GM12878 (cell line): ENCODE results near the gene AHR. TPM values are rescaled to one million over a fixed set of nuclear protein-coding genes. Genes with fewer than 3 reads are reported as not detected.

Experiments
- ATAC-seq: fragments of 200-7000 bp; cut with Tn5 transposase; 3 replicates; pipeline ENCODE4 v1.9.1; 2020; ENCODE audit warnings: mild to moderate bottlenecking, moderate library complexity
- BruUV-seq: library from RNA; stranded (reverse); fragments of 400-500 nt; replicated peaks from 2 replicates; lab custom pipeline; 2021; lab: Mats Ljungman, UMichigan
- CTCF ChIA-PET: fragments of 300-600 bp; sonication (Branson Sonifier 250); formaldehyde crosslinking; extraction: SDS; loops from one replicate; lab custom pipeline; 2021; ENCODE audit warnings: inconsistent platforms; lab: Yijun Ruan, JAX
- POLR2A ChIA-PET: fragments of 350-600 bp; formaldehyde crosslinking; extraction: SDS; loops from one replicate; lab custom pipeline; 2021; ENCODE audit warnings: inconsistent platforms; lab: Charles Lee
- RAD21 ChIA-PET: fragments of 300-600 bp; sonication (Branson Sonifier 250); formaldehyde crosslinking; loops from one replicate; lab custom pipeline; 2023; ENCODE audit warnings: antibody characterized with exemption; ENCODE audit not compliant: unreplicated experiment; lab: Charles Lee
- SMC1A ChIA-PET: fragments of 300-600 bp; sonication (Branson Sonifier 250); formaldehyde crosslinking; loops from one replicate; lab custom pipeline; 2023; ENCODE audit not compliant: unreplicated experiment, uncharacterized antibody; lab: Charles Lee
- DNase-seq: peaks from one replicate; pipeline ENCODE4 v3.0.0-alpha.2; 2011; ENCODE audit warnings: low read depth, low spot score
- FAIRE-seq: peaks from 3 replicates; lab custom pipeline; 2011; peaks lifted over from hg19 to GRCh38; lab: Jason Lieb, UNC
- H2AFZ ChIP-seq: 2 replicates; pipeline ENCODE4 v1.6.0; 2011; ENCODE audit warnings: low read depth, low read length, control low read depth; ENCODE audit not compliant: control insufficient read depth
- H3K27ac ChIP-seq: 2 replicates; pipeline ENCODE4 v1.5.1; 2011; ENCODE audit warnings: control low read depth; ENCODE audit not compliant: control insufficient read depth, insufficient read depth
- H3K27me3 ChIP-seq, 2 experiments: replicated peaks in 1 of 2; 2 replicates each; pipeline versions ENCODE4 v1.6.0 to v1.6.1; 2011; ENCODE audit warnings: low read length in 1 of 2; ENCODE audit not compliant: control insufficient read depth in 2 of 2, insufficient read depth in 2 of 2
- H3K36me3 ChIP-seq, 2 experiments: 2 replicates each; pipeline ENCODE4 v1.5.1; 2011; ENCODE audit warnings: low read length in 1 of 2; ENCODE audit not compliant: control insufficient read depth in 2 of 2, insufficient read depth in 2 of 2
- H3K4me1 ChIP-seq: 2 replicates; pipeline ENCODE4 v1.6.1; 2011; ENCODE audit warnings: mild to moderate bottlenecking, low read length, moderate library complexity, mixed read lengths; ENCODE audit not compliant: control insufficient read depth, insufficient read depth
- H3K4me2 ChIP-seq: 2 replicates; pipeline ENCODE4 v1.6.0; 2011; ENCODE audit warnings: control low read depth; ENCODE audit not compliant: control insufficient read depth, insufficient read depth
- H3K4me3 ChIP-seq: fragments of 200-600 bp; sonication (generic); 2 replicates; pipeline ENCODE4 v1.5.1; 2016
- H3K79me2 ChIP-seq: 2 replicates; pipeline ENCODE4 v1.6.0; 2011; ENCODE audit warnings: low read length; ENCODE audit not compliant: control insufficient read depth, insufficient read depth
- H3K9ac ChIP-seq: 2 replicates; pipeline ENCODE4 v1.8.0; 2011; ENCODE audit warnings: low read length, control low read depth, mixed read lengths; ENCODE audit not compliant: control insufficient read depth, insufficient read depth
- H3K9me3 ChIP-seq: replicated peaks from 3 replicates; pipeline ENCODE4 v1.5.1; 2011; ENCODE audit warnings: mild to moderate bottlenecking, low read length; ENCODE audit not compliant: control insufficient read depth, insufficient read depth
- H4K20me1 ChIP-seq: 2 replicates; pipeline ENCODE4 v1.6.0; 2011; ENCODE audit not compliant: control insufficient read depth, insufficient read depth
- CHD4 ChIP-seq: fragments of 200-600 bp; sonication (generic); IDR thresholded peaks from 2 replicates; pipeline ENCODE4 v1.6.1; 2016; ENCODE audit warnings: mild to moderate bottlenecking
- EGR1 ChIP-seq, 2 experiments: IDR thresholded peaks; 1 replicate in 1 of 2; 2 replicates in 1 of 2; pipeline ENCODE4 v1.6.1; 2011 to 2012; ENCODE audit warnings: low read depth in 2 of 2, low read length in 2 of 2, borderline replicate concordance in 1 of 2, mild to moderate bottlenecking in 1 of 2, moderate library complexity in 1 of 2
- ESRRA ChIP-seq: IDR thresholded peaks from 2 replicates; pipeline ENCODE4 v1.6.1; 2012; ENCODE audit warnings: mild to moderate bottlenecking, low read length, improper control_type of control experiment
- HCFC1 ChIP-seq: fragments of 150-350 bp; IDR thresholded peaks from 2 replicates; pipeline ENCODE4 v1.6.1; 2014; ENCODE audit warnings: low read length
- HDGF ChIP-seq: fragments of 450-650 bp; IDR thresholded peaks from 2 replicates; pipeline ENCODE4 v1.6.1; 2016; ENCODE audit warnings: antibody characterized with exemption
- KAT2A ChIP-seq: conservative IDR thresholded peaks from 2 replicates; pipeline ENCODE4 v1.6.1; 2011; ENCODE audit warnings: low read depth, low read length; ENCODE audit not compliant: control insufficient read depth
- NFXL1 ChIP-seq: fragments of 450-650 bp; IDR thresholded peaks from 2 replicates; pipeline ENCODE4 v1.6.1; 2017; ENCODE audit warnings: antibody characterized with exemption, mild to moderate bottlenecking, borderline replicate concordance
- SMAD1 ChIP-seq: fragments of 450-650 bp; IDR thresholded peaks from 2 replicates; pipeline ENCODE4 v1.6.1; 2018; ENCODE audit warnings: mild to moderate bottlenecking, low read depth; ENCODE audit not compliant: partially characterized antibody
- STAT1 ChIP-seq: fragments of 450-650 bp; conservative IDR thresholded peaks from 2 replicates; pipeline ENCODE4 v1.6.1; 2014; ENCODE audit warnings: antibody characterized with exemption, mild to moderate bottlenecking
- TCF7 ChIP-seq: IDR thresholded peaks from 2 replicates; pipeline ENCODE4 v1.6.1; 2014; ENCODE audit warnings: antibody characterized with exemption, borderline replicate concordance
- ZZZ3 ChIP-seq: IDR thresholded peaks from 2 replicates; pipeline ENCODE4 v1.6.1; 2011; ENCODE audit warnings: low read depth; ENCODE audit not compliant: control insufficient read depth, insufficient read length
- WGBS: methylation state at CpG from one replicate; pipeline ENCODE4 v1.1.6; 2016; ENCODE audit warnings: low lambda C conversion rate; ENCODE audit not compliant: insufficient replicate concordance, insufficient coverage; ENCODE audit errors: missing lambda C conversion rate; 5-methylcytosine and 5-hydroxymethylcytosine counted together
- in situ Hi-C: fragments of 300-500 bp; cut with MboI; formaldehyde crosslinking; loops from 9 replicates; pipeline ENCODE4 v1.14.3; 2018; ENCODE audit warnings: mixed read lengths
- intact Hi-C: fragments of 100-400 bp; cut with micrococcal nuclease; formaldehyde crosslinking; loops from one replicate; pipeline ENCODE4 v1.14.2; 2022; ENCODE audit not compliant: unreplicated experiment
- polyA plus RNA-seq, 11 experiments: library from polyadenylated mRNA; depleted of rRNA in 4 of 11; unstranded in 6 of 11; stranded (reverse) in 5 of 11; fragments of >200 nt; fragmentation: Nextera tagmentation in 4 of 11; fragmentation: Illumina TruSeq in 1 of 11; extraction: Ambion mirVana in 4 of 11; extraction: Trizol in 1 of 11; gene quantifications; 1 replicate in 1 of 11; 2 replicates in 10 of 11; pipeline versions ENCODE4 v1.2.1 to v1.2.3, GENCODE V29; 2011 to 2016; ENCODE audit warnings: inconsistent platforms in 2 of 11, missing spikeins in 2 of 11, low read depth in 1 of 11
- total RNA-seq, 4 experiments: library from RNA; depleted of rRNA in 3 of 4; stranded (reverse); fragments of >200 nt in 3 of 4; fragmentation: Illumina TruSeq in 1 of 4; extraction: Trizol in 1 of 4; gene quantifications; 2 replicates each; pipeline versions ENCODE4 v1.2.1 to v1.2.3, GENCODE V29; 2013 to 2021
- TF ChIP-seq, protein P1 (sequence below): IDR thresholded peaks from 2 replicates; pipeline ENCODE4 v1.6.1; 2011; ENCODE audit warnings: mild to moderate bottlenecking, low read depth, low read length, moderate library complexity; ENCODE audit not compliant: insufficient replicate concordance
- TF ChIP-seq, protein P2 (sequence below): IDR thresholded peaks from 2 replicates; pipeline ENCODE4 v1.6.1; 2012; ENCODE audit warnings: low read depth, low read length, improper control_type of control experiment
- TF ChIP-seq, protein P3 (sequence below): fragments of 450-650 bp; IDR thresholded peaks from 2 replicates; pipeline ENCODE4 v1.6.1; 2017; ENCODE audit warnings: mild to moderate bottlenecking
- TF ChIP-seq, protein P4 (sequence below): IDR thresholded peaks from 2 replicates; pipeline ENCODE4 v1.6.1; 2012; ENCODE audit warnings: low read depth, low read length, improper control_type of control experiment
- TF ChIP-seq, protein P5 (sequence below), 3 experiments: IDR thresholded peaks in 2 of 3; conservative IDR thresholded peaks in 1 of 3; 2 replicates each; pipeline ENCODE4 v1.5.1; 2011; ENCODE audit warnings: low read depth in 3 of 3, low read length in 3 of 3, mild to moderate bottlenecking in 3 of 3, control low read depth in 2 of 3, moderate library complexity in 2 of 3, inconsistent platforms in 1 of 3, mixed read lengths in 1 of 3; ENCODE audit not compliant: control insufficient read depth in 2 of 3, insufficient read depth in 1 of 3; ENCODE audit errors: extremely low read depth in 1 of 3

AHR gene
- total and polyA plus RNA-seq, 10 of the 15 experiments (the other 5 are each of a cell fraction or from before 2014, with no cell fraction given) = 1.7 to 16.9 (median 4.5) TPM

DNA sequence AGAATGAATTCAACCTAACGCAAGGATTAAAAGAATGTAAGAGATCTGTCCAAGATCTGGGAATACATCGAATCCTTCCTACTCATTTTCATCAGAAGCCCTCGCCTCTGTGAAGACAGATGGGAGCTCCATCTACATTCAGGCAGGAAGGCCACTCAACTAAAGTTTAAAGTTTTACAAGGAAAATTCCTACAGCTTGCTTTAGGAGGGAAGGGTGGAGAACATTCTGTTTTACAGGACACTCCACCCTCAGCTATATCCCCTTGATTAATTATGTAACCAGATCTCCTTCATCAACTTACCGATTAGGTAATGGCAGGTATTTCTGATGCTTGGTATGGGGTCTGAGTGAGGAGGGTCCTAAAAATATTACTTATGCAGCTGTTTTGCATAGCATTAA, 5.6 kb upstream of the AHR start:
- TF ChIP-seq, protein P1, sequence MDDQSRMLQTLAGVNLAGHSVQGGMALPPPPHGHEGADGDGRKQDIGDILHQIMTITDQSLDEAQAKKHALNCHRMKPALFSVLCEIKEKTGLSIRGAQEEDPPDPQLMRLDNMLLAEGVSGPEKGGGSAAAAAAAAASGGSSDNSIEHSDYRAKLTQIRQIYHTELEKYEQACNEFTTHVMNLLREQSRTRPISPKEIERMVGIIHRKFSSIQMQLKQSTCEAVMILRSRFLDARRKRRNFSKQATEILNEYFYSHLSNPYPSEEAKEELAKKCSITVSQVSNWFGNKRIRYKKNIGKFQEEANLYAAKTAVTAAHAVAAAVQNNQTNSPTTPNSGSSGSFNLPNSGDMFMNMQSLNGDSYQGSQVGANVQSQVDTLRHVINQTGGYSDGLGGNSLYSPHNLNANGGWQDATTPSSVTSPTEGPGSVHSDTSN = no peak
- TF ChIP-seq, protein P2, sequence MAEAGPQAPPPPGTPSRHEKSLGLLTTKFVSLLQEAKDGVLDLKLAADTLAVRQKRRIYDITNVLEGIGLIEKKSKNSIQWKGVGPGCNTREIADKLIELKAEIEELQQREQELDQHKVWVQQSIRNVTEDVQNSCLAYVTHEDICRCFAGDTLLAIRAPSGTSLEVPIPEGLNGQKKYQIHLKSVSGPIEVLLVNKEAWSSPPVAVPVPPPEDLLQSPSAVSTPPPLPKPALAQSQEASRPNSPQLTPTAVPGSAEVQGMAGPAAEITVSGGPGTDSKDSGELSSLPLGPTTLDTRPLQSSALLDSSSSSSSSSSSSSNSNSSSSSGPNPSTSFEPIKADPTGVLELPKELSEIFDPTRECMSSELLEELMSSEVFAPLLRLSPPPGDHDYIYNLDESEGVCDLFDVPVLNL = no peak
- TF ChIP-seq KAT2A (no peak), ESRRA (no peak), STAT1 (no peak), HCFC1 (no peak), CHD4 (no peak), TCF7 (no peak), NFXL1 (no peak), ZZZ3 (no peak), EGR1 (IDR thresholded peaks at IDR 0.05; ENCODE audit: borderline replicate concordance in 1 of 2, low read depth in 2 of 2, low read length in 2 of 2) (no peak), HDGF (no peak), SMAD1 (no peak)
- TF ChIP-seq, protein P3, sequence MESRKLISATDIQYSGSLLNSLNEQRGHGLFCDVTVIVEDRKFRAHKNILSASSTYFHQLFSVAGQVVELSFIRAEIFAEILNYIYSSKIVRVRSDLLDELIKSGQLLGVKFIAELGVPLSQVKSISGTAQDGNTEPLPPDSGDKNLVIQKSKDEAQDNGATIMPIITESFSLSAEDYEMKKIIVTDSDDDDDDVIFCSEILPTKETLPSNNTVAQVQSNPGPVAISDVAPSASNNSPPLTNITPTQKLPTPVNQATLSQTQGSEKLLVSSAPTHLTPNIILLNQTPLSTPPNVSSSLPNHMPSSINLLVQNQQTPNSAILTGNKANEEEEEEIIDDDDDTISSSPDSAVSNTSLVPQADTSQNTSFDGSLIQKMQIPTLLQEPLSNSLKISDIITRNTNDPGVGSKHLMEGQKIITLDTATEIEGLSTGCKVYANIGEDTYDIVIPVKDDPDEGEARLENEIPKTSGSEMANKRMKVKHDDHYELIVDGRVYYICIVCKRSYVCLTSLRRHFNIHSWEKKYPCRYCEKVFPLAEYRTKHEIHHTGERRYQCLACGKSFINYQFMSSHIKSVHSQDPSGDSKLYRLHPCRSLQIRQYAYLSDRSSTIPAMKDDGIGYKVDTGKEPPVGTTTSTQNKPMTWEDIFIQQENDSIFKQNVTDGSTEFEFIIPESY = no peak
- TF ChIP-seq, protein P4, sequence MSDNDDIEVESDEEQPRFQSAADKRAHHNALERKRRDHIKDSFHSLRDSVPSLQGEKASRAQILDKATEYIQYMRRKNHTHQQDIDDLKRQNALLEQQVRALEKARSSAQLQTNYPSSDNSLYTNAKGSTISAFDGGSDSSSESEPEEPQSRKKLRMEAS = no peak
- TF ChIP-seq, protein P5, sequence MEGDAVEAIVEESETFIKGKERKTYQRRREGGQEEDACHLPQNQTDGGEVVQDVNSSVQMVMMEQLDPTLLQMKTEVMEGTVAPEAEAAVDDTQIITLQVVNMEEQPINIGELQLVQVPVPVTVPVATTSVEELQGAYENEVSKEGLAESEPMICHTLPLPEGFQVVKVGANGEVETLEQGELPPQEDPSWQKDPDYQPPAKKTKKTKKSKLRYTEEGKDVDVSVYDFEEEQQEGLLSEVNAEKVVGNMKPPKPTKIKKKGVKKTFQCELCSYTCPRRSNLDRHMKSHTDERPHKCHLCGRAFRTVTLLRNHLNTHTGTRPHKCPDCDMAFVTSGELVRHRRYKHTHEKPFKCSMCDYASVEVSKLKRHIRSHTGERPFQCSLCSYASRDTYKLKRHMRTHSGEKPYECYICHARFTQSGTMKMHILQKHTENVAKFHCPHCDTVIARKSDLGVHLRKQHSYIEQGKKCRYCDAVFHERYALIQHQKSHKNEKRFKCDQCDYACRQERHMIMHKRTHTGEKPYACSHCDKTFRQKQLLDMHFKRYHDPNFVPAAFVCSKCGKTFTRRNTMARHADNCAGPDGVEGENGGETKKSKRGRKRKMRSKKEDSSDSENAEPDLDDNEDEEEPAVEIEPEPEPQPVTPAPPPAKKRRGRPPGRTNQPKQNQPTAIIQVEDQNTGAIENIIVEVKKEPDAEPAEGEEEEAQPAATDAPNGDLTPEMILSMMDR (IDR thresholded peaks at IDR 0.05 in 2 of 3, conservative IDR thresholded peaks at IDR 0.05 in 1 of 3; ENCODE audit: control insufficient read depth in 2 of 3, extremely low read depth in 1 of 3, insufficient read depth in 1 of 3, low read depth in 3 of 3, low read length in 3 of 3) = no peak
- TF ChIP-seq, all 136 proteins: peak for 0
- RAD21 ChIA-PET = no interaction called here

More for the DNA sequence above, 5.6 kb upstream of the AHR start:
- H3K36me3 ChIP-seq = no peaks in the 10 kb centered on the region
- WGBS = 94% methylated on average over 4 of the region's 4 CpGs
- H3K9ac ChIP-seq = no peak overlapping the region
- intact Hi-C loops = no loop called here
- in situ Hi-C loops = no loop called here
- H4K20me1 ChIP-seq = no peaks in the 10 kb centered on the region
- no peaks in the 10 kb centered on the region for H3K79me2 ChIP-seq
- no peaks in the 10 kb centered on the region; the same call in 2 of the 3 replicates for H3K9me3 ChIP-seq
- POLR2A ChIA-PET = no interaction called here
- no TSS peak for BruUV-seq
- H2AFZ ChIP-seq = no peak overlapping the region
- CTCF ChIA-PET = interaction anchor here (1.0 to 1.1 kb wide), 2 partner anchors 9 to 310 kb away, joined by 3 to 6 read pairs; no protein-coding TSS in a partner anchor
- H3K27me3 ChIP-seq = no peaks in the 10 kb centered on the region
- peaks cover 6% of the 10 kb centered on the region; the same call in 1 of the 2 replicates for H3K4me1 ChIP-seq
- H3K4me3 ChIP-seq = no peak overlapping the region
- no peak overlapping the region for H3K4me2 ChIP-seq
- no peak overlapping the region for H3K27ac ChIP-seq
- FAIRE-seq (no peak), DNase-seq (no peak), ATAC-seq (no peak)
- SMC1A ChIA-PET = interaction anchor here (0.9 to 1.3 kb wide), 2 partner anchors 124 to 310 kb away, joined by 3 read pairs; no protein-coding TSS in a partner anchor
